ENCODE measurements around the gene KLF13. TPM values are rescaled to one million over a fixed set of nuclear protein-coding genes. Genes with fewer than 3 reads are reported as not detected.
A peak's percentile ranks its signal among the peaks of the same experiment; 100 is the strongest.

The KLF13 gene
- total and polyA plus RNA-seq, 2 experiments from 2014 or later = 23.5 to 28.6 TPM

- no peaks in the 10 kb centered on the region for H3K36me3 Mint-ChIP-seq (ENCODE audit: low read depth)
- ATAC-seq = no peak
- Histone ChIP-seq H3K4me2 (peak overlapping the region; percentile 68; the same call in 1 of the 2 replicates), H3K27me3 (ENCODE audit: insufficient read depth) (peaks cover 14% of the 10 kb centered on the region), H3K36me3 (ENCODE audit: insufficient read depth) (no peaks in the 10 kb centered on the region), H4K20me1 (replicated peaks; ENCODE audit: insufficient read depth) (no peaks in the 10 kb centered on the region), H3K9me2 (ENCODE audit: insufficient read depth) (no peaks in the 10 kb centered on the region), H3K4me1 (ENCODE audit: insufficient read depth) (peaks cover 17% of the 10 kb centered on the region; the same call in 1 of the 2 replicates), H3K79me2 (replicated peaks; ENCODE audit: insufficient read depth) (no peaks in the 10 kb centered on the region), H2AFZ (no peak overlapping the region; the same call in 1 of the 2 replicates), H3F3A (replicated peaks; ENCODE audit: low read depth) (no peaks in the 10 kb centered on the region), H3K4me3 (no peak overlapping the region), H3K27ac (ENCODE audit: low read depth) (no peak overlapping the region)
- no peak overlapping the region for H3K27ac Mint-ChIP-seq
- H3K4me3 Mint-ChIP-seq = no peak overlapping the region
- peaks cover 21% of the 10 kb centered on the region for H3K4me1 Mint-ChIP-seq
- H3K9me3 Mint-ChIP-seq = no peaks in the 10 kb centered on the region
- no peak for DNase-seq (ENCODE audit: low spot score)
- TF ChIP-seq CREB1 (CRISPR knock-in tag; IDR thresholded peaks at IDR 0.05; ENCODE audit: low read depth) = no peak
- no peak for TF ChIP-seq ZNF114 (CRISPR knock-in tag; IDR thresholded peaks at IDR 0.05)
- TF ChIP-seq ETS1 (IDR thresholded peaks at IDR 0.05) = no peak
- no peak for TF ChIP-seq EZH2 (IDR thresholded peaks at IDR 0.05; ENCODE audit: low read depth, unreplicated experiment)
- no peak for TF ChIP-seq JUNB (IDR thresholded peaks at IDR 0.05; ENCODE audit: unreplicated experiment)
- no peak for TF ChIP-seq ZNF331 (CRISPR knock-in tag; IDR thresholded peaks at IDR 0.05; ENCODE audit: low read depth)
- TF ChIP-seq REST (IDR thresholded peaks at IDR 0.05; ENCODE audit: unreplicated experiment) = no peak
- TF ChIP-seq POLR2AphosphoS5 (IDR thresholded peaks at IDR 0.05; ENCODE audit: low read depth) = no peak
- TF ChIP-seq ZNF462 (CRISPR knock-in tag; IDR thresholded peaks at IDR 0.05) = no peak
- TF ChIP-seq NANOG (IDR thresholded peaks at IDR 0.05; ENCODE audit: borderline replicate concordance) = no peak
- no peak for TF ChIP-seq EZH2phosphoT487 (IDR thresholded peaks at IDR 0.05; ENCODE audit: unreplicated experiment)
- no peak for TF ChIP-seq CTCF (conservative IDR thresholded peaks at IDR 0.05; ENCODE audit: low read depth in 2 of 2)
- TF ChIP-seq STAT1 (IDR thresholded peaks at IDR 0.05; ENCODE audit: unreplicated experiment) = no peak
- peaks cover 20% of the 10 kb centered on the region for H3K27me3 Mint-ChIP-seq (ENCODE audit: insufficient read depth, low read depth, poor library complexity)
Observed at GRCh38 chr15:31398677-31399301, 72.2 kb downstream of the KLF13 start.
